H9 (cell line): ENCODE data around the gene RND3. TPM values are rescaled to one million over a fixed set of nuclear protein-coding genes. Genes with fewer than 3 reads are reported as not detected.

Source experiments
- DNase-seq: peaks from one replicate; pipeline ENCODE4 v3.0.0-alpha.2; 2017
- H2AFZ ChIP-seq: one replicate; pipeline ENCODE4 v1.6.1; 2013; ENCODE audit warnings: mild to moderate bottlenecking, low read length, control low read depth, moderate library complexity
- H2AK5ac ChIP-seq: 2 replicates; pipeline ENCODE4 v1.6.1; 2013; ENCODE audit warnings: low read length, control low read depth, mixed read lengths; ENCODE audit not compliant: insufficient read length
- H2BK120ac ChIP-seq: one replicate; pipeline ENCODE4 v1.6.1; 2013; ENCODE audit warnings: low read depth, mild to moderate bottlenecking, low read length, control low read depth, inconsistent platforms; ENCODE audit not compliant: poor library complexity, severe bottlenecking
- H2BK12ac ChIP-seq: 2 replicates; pipeline ENCODE4 v1.6.1; 2013; ENCODE audit warnings: low read length, control low read depth, mixed read lengths, low read depth; ENCODE audit not compliant: insufficient read length
- H2BK15ac ChIP-seq: 2 replicates; pipeline ENCODE4 v1.6.1; 2013; ENCODE audit warnings: low read depth, low read length, control low read depth
- H2BK20ac ChIP-seq: one replicate; pipeline ENCODE4 v1.6.1; 2013; ENCODE audit warnings: low read depth, mild to moderate bottlenecking, low read length, control low read depth, inconsistent platforms; ENCODE audit not compliant: poor library complexity, severe bottlenecking
- H2BK5ac ChIP-seq: 2 replicates; pipeline ENCODE4 v1.6.1; 2013; ENCODE audit warnings: low read length, control low read depth, mixed read lengths; ENCODE audit not compliant: insufficient read length
- H3K14ac ChIP-seq: 2 replicates; pipeline ENCODE4 v1.6.1; 2013; ENCODE audit warnings: low read length, control low read depth; ENCODE audit not compliant: insufficient read depth
- H3K18ac ChIP-seq: 2 replicates; pipeline ENCODE4 v1.6.1; 2013; ENCODE audit warnings: low read depth, mild to moderate bottlenecking, mixed read lengths, low read length, control low read depth; ENCODE audit not compliant: insufficient read length
- H3K23ac ChIP-seq: 2 replicates; pipeline ENCODE4 v1.6.1; 2013; ENCODE audit warnings: low read length, control low read depth, mixed read lengths, low read depth; ENCODE audit not compliant: insufficient read length
- H3K23me2 ChIP-seq: 2 replicates; pipeline ENCODE4 v1.6.1; 2013; ENCODE audit warnings: low read depth, mild to moderate bottlenecking, mixed read lengths, low read length, control low read depth; ENCODE audit not compliant: insufficient read length, poor library complexity, severe bottlenecking
- H3K27ac ChIP-seq: 2 replicates; pipeline ENCODE4 v1.5.1; 2013; ENCODE audit warnings: low read length, control low read depth, mixed read lengths, low read depth; ENCODE audit not compliant: insufficient read length
- H3K27me3 ChIP-seq: 2 replicates; pipeline ENCODE4 v1.6.1; 2013; ENCODE audit warnings: low read length, control low read depth, inconsistent platforms; ENCODE audit not compliant: insufficient read depth
- H3K4ac ChIP-seq: 2 replicates; pipeline ENCODE4 v1.6.1; 2013; ENCODE audit warnings: low read depth, mild to moderate bottlenecking, control low read depth, inconsistent platforms, low read length, moderate library complexity
- H3K4me1 ChIP-seq: 2 replicates; pipeline ENCODE4 v1.6.1; 2013; ENCODE audit warnings: low read length, control low read depth, inconsistent platforms; ENCODE audit not compliant: insufficient read depth
- H3K4me2 ChIP-seq: 2 replicates; pipeline ENCODE4 v1.6.1; 2013; ENCODE audit warnings: low read length, control low read depth, mixed read lengths; ENCODE audit not compliant: insufficient read length, insufficient read depth
- H3K56ac ChIP-seq: 2 replicates; pipeline ENCODE4 v1.6.1; 2013; ENCODE audit warnings: low read depth, mild to moderate bottlenecking, mixed read lengths, low read length, control low read depth; ENCODE audit not compliant: insufficient read length
- H3K79me1 ChIP-seq: 2 replicates; pipeline ENCODE4 v1.6.1; 2013; ENCODE audit warnings: low read depth, mild to moderate bottlenecking, moderate library complexity, low read length, control low read depth, inconsistent platforms; ENCODE audit not compliant: insufficient read depth, poor library complexity, severe bottlenecking
- H3K79me2 ChIP-seq: 2 replicates; pipeline ENCODE4 v1.6.1; 2013; ENCODE audit warnings: low read length, control low read depth, inconsistent platforms; ENCODE audit not compliant: insufficient read depth
- H3K9ac ChIP-seq: 2 replicates; pipeline ENCODE4 v1.6.1; 2013; ENCODE audit warnings: low read length, control low read depth, mixed read lengths; ENCODE audit not compliant: insufficient read length; ENCODE audit errors: extremely low read depth
- H3K9me3 ChIP-seq: one replicate; pipeline ENCODE4 v1.6.1; 2013; ENCODE audit warnings: low read depth, low read length, inconsistent platforms; ENCODE audit not compliant: control insufficient read depth
- H3T11ph ChIP-seq: one replicate; pipeline ENCODE4 v1.6.1; 2013; ENCODE audit warnings: mild to moderate bottlenecking, low read length, control low read depth, inconsistent platforms
- H4K20me1 ChIP-seq: one replicate; pipeline ENCODE4 v1.6.1; 2013; ENCODE audit not compliant: control insufficient read depth, insufficient read length, insufficient read depth
- H4K5ac ChIP-seq: 2 replicates; pipeline ENCODE4 v1.6.1; 2013; ENCODE audit warnings: low read depth, mild to moderate bottlenecking, mixed read lengths, low read length, control low read depth; ENCODE audit not compliant: insufficient read length
- H4K8ac ChIP-seq: replicated peaks from 2 replicates; pipeline ENCODE4 v1.6.1; 2013; ENCODE audit warnings: low read length, control low read depth, mixed read lengths, low read depth; ENCODE audit not compliant: insufficient read length
- H4K91ac ChIP-seq: 2 replicates; pipeline ENCODE4 v1.6.1; 2013; ENCODE audit warnings: low read depth, mild to moderate bottlenecking, moderate library complexity, mixed read lengths, low read length, control low read depth; ENCODE audit not compliant: insufficient read length
- H3K27ac Mint-ChIP-seq, 3 experiments: 2 replicates in 2 of 3; 3 replicates in 1 of 3; pipeline ENCODE4 v1.8.0; 2020 to 2021; ENCODE audit warnings: mixed read lengths in 3 of 3, mild to moderate bottlenecking in 1 of 3, moderate library complexity in 1 of 3
- H3K27me3 Mint-ChIP-seq: 2 replicates; pipeline ENCODE4 v1.8.0; 2021; ENCODE audit warnings: low read depth, mild to moderate bottlenecking, moderate library complexity, mixed read lengths
- H3K36me3 Mint-ChIP-seq, 3 experiments: 2 replicates in 2 of 3; 3 replicates in 1 of 3; pipeline ENCODE4 v1.8.0; 2020 to 2021; ENCODE audit warnings: low read depth in 3 of 3, mixed read lengths in 3 of 3; ENCODE audit not compliant: insufficient read depth in 1 of 3
- H3K4me1 Mint-ChIP-seq, 2 experiments: 2 replicates each; pipeline ENCODE4 v1.8.0; 2020; ENCODE audit warnings: mixed read lengths in 2 of 2
- H3K4me3 Mint-ChIP-seq, 2 experiments: 2 replicates in 1 of 2; 3 replicates in 1 of 2; pipeline ENCODE4 v1.8.0; 2020 to 2021; ENCODE audit warnings: mild to moderate bottlenecking in 2 of 2, mixed read lengths in 2 of 2, moderate library complexity in 1 of 2
- H3K9me3 Mint-ChIP-seq, 2 experiments: 2 replicates in 1 of 2; 3 replicates in 1 of 2; pipeline ENCODE4 v1.8.0; 2020; ENCODE audit warnings: mild to moderate bottlenecking in 2 of 2, mixed read lengths in 2 of 2, moderate library complexity in 1 of 2
- CTCF ChIP-seq: fragments of 200-600 bp; sonication (generic); conservative IDR thresholded peaks from 3 replicates; pipeline ENCODE4 v1.8.0; 2021; ENCODE audit warnings: antibody characterized with exemption, mild to moderate bottlenecking
- WGBS: extraction: QIAGEN DNeasy Blood & Tissue Kit; methylation state at CpG from one replicate; pipeline ENCODE4 v1.1.7; 2013; ENCODE audit warnings: missing lambda C conversion rate, low lambda C conversion rate, mixed read lengths; ENCODE audit not compliant: insufficient read length; ENCODE audit errors: extremely low coverage; 5-methylcytosine and 5-hydroxymethylcytosine counted together
- total RNA-seq: library from RNA; stranded (reverse); gene quantifications from 2 replicates; pipeline ENCODE4 v1.2.1, GENCODE V29; 2021

The RND3 gene
- total RNA-seq, 1 experiment from 2014 or later = 62.6 TPM

DNA sequence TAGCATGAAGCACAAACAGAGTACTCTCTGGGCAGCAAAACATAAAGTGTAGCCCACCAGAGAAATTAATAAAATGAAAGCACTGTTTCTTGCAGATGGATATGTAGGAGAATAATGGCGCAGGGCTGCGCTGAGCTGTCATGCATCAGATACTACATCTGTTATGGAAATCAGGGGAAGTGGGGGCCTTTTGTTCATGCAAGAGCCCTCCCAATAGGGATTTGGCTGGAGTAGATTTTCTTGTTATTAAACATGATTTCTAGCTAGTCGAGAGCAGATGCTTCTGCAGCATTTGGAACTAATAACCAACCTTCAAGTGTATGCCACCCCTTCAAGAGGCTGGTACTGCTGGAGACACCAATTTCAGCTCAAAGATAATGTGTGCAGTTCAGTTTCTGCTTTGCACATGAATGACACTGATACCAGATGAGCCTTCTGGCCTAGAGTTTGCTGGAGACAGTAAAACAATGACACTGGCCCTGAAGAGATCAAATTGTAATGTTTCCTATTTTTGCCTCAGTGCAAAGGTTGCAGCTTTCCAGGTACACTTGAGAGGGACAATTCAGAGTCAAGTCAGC, 58.0 kb downstream of the RND3 start:
- Histone ChIP-seq H3K14ac (no peak overlapping the region), H2BK12ac (no peak overlapping the region), H2BK5ac (no peak overlapping the region), H3K56ac (no peak overlapping the region), H3K9ac (no peak overlapping the region), H3K9me3 (no peaks in the 10 kb centered on the region), H3K4ac (no peak overlapping the region), H3K79me2 (no peaks in the 10 kb centered on the region), H2BK120ac (no peak overlapping the region), H3K18ac (no peak overlapping the region), H4K91ac (no peak overlapping the region), H3K27ac (no peak overlapping the region), H2BK15ac (no peak overlapping the region), H3K27me3 (no peaks in the 10 kb centered on the region), H3T11ph (no peak overlapping the region), H2AK5ac (no peak overlapping the region), H3K23ac (no peak overlapping the region), H3K4me2 (no peak overlapping the region), H4K20me1 (no peaks in the 10 kb centered on the region), H3K4me1 (no peaks in the 10 kb centered on the region; the same call in 1 of the 2 replicates), H2BK20ac (no peak overlapping the region), H3K23me2 (no peaks in the 10 kb centered on the region), H4K5ac (no peak overlapping the region), H3K79me1 (no peaks in the 10 kb centered on the region), H4K8ac (no peak overlapping the region), H2AFZ (no peak overlapping the region)
- WGBS = no CpG with 5 or more reads among the region's 3 CpGs
- H3K27ac Mint-ChIP-seq = no peak overlapping the region; a peak in 1 of 7 replicates
- H3K36me3 Mint-ChIP-seq = no peaks in the 10 kb centered on the region
- H3K4me3 Mint-ChIP-seq = no peak overlapping the region
- TF ChIP-seq CTCF = no peak
- DNase-seq = no peak
- no peaks in the 10 kb centered on the region for H3K27me3 Mint-ChIP-seq
- H3K4me1 Mint-ChIP-seq = peaks cover 32 to 39% of the 10 kb centered on the region in 2 experiments
- H3K9me3 Mint-ChIP-seq = peaks cover 0 to under 1% of the 10 kb centered on the region in 2 experiments; a peak in 1 of 5 replicates
